Measurements from ENCODE around the gene ANXA7. TPM values are rescaled to one million over a fixed set of nuclear protein-coding genes. Genes with fewer than 3 reads are reported as not detected.

The ANXA7 gene
- 62.2 and 63.6 TPM in 2 replicates for total RNA-seq (2014; rRNA removed; shearing (Covaris generic))
- 66.7 and 84.1 TPM in 2 replicates for polyA plus RNA-seq (2015; cell fraction: cytosol; rRNA removed)
- 26.3 and 37.7 TPM in 2 replicates for polyA plus RNA-seq (2015; cell fraction: nucleus; rRNA removed)

DNA sequence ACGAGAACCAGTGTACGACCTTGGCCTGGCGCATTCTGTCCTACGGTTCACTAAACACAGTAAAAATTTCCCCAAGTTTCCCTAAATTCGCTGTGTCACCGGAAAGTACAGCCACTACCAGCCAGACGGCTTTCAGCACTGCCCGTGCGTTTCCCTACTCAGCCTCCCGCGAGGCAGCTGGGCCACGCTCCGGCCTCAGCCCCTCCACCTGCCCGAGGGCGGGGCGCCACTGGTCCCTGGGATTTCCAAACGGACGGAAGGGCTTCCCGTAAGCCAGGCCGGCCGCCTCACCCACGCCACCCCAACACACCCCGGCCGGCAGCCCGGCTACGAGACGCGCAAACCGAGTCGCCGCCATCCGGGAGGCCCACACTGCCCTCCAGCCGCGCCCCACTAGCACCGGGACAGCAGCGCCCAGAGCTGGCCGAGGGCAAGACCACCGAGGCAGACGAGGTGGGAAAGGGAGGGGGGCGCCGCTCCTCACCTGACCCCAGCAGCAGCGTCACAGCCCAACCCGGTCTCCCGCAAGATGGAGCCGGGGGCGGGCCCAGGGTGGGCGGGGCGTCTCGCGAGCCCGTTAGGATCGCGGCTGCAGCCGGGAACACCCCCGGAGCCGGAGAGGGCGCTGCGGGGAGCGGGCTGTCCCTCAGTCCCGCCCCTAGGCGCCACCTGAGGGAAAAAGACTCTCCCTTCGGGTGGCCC is at the start of gene ANXA7:
Gene ANXA7, minus strand, starts transcription at position 531 of the 702 bp plus-strand sequence. CDS start 13,202 bp downstream, outside the sequence.
- peak; percentile 79 for DNase-seq (ENCODE audit: low read depth, low spot score)
- in situ Hi-C loops (cut with HindIII; ENCODE audit: low pct_unique_long_range_greater_than_20kb, low sequenced_read_pairs), result no loop called here

DNA sequence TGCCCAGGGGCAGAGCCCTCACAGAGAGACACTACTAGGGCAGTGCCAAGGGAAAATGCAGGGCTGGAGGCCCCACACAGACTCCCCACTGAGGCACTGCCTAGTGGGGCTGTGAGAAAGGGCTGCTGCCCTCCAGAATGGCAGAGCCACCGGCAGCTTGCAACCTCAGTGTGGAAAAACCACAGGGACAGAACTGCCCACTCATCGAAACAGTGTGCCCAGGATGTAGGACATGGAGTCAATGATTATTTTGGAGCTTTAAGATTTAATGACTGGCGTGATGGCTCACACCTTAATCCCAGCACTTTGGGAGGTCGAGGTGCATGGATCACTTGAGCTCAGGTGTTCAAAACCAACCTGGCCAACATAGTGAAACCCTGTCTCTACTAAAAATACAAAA is 47.0 kb upstream of the ANXA7 start:
- in situ Hi-C loops (cut with HindIII; ENCODE audit: low pct_unique_long_range_greater_than_20kb, low sequenced_read_pairs), result no loop called here
- DNase-seq (ENCODE audit: low read depth, low spot score), result no peak

DNA sequence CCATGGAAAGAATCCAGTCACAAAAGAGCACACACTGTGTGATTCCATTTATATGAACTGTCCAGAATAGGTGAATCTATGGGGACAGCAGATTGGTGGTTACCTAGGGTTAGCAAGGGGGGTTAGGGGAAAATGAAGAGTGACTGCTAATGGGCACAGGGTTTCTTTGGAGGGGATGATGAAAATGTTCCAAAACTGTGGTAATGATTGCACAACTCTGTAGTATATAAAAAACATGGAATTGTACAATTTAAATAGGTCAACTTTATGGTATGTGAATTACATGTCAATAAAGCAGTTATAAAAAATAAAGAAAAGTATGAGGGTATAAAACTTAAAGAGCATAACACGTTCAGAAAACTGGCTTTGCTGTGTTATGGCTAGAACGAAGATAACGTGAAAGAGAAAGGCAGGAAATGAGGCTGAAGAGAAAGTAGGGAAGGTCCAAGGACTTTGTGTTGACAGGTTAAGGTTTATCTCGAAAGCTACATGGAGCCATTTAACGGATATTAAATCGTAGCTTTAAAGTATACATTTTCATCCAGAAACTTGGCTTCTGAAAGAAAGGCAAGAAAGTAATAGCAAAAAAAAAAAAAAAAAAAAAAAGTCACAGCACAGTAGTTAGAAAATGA is 45.9 kb upstream of the ANXA7 start:
- in situ Hi-C loops (cut with HindIII; ENCODE audit: low pct_unique_long_range_greater_than_20kb, low sequenced_read_pairs), result no loop called here
- peak; percentile 18 for DNase-seq (ENCODE audit: low read depth, low spot score)

DNA sequence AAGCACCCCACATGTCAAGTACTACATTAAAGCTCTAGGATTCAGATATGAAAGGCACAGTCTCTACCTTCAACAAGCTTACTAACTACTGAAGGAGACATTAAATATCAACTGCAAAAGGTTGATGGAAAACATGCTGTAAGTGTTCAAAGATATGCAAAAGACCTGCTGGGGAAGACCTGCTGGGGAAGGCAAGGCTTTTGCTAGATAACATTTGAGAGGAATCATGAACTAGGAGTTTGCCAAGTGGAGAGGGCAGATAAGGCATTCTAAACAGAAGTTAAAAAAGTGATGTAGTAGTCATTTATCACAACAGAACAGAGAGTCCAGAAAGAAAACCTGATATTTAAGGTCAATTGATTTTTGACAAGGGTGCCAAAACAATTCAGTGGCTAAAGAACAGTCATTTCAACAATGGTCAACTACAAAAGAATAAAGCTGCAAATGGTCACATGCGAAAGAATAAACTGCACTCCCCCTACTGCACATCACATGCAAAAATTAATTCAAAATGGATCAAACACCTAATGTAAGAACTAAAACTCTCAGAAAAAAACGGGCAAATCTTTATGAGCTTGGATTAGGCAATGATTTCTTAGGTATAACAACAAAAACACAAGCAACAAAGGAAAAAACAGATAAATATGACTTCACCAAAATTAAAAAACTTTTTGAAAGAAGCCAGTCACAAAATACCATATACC is 42.5 kb upstream of the ANXA7 start:
- DNase-seq (ENCODE audit: low read depth, low spot score), result no peak
- in situ Hi-C loops (cut with HindIII; ENCODE audit: low pct_unique_long_range_greater_than_20kb, low sequenced_read_pairs), result no loop called here

DNA sequence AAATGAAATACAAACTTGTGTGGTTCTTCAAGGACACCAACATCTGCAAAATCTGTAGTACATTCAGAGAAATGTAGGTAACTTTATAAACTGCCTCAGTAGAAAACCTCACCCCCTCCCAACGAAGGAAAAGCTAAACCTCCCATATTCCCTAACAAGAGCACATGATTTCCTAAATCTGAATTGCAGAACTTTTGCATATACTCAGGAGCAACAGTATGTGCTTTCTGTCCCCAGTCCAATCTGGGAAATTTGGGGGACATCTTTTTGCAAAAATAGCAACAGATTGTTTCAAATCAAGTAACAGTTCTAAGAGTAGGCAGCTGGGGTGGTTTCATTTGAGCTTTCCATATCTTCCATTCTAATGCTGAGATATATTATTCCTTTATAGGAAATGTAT is 35.3 kb upstream of the ANXA7 start:
- no peak for DNase-seq (ENCODE audit: low read depth, low spot score)
- in situ Hi-C loops (cut with HindIII; ENCODE audit: low pct_unique_long_range_greater_than_20kb, low sequenced_read_pairs), result no loop called here

DNA sequence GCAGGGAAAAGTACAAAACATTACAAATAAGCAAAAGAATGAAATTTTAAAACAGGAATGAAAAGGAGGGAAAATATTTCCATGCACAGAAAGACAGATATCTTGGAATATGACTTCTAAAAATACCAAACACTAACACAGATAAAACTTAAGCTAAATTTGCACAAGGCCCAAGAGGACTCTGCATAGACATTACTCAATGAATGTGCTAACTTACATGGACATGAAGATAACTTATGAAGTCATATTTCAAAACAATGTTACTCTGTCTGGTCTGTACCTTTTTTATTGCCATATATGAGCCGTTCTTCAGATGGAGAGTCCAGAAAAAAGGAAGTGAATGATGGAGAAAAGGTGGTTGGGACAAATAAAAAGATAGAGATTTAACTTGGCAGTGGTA is 34.5 kb upstream of the ANXA7 start:
- no peak for DNase-seq (ENCODE audit: low read depth, low spot score)
- in situ Hi-C loops (cut with HindIII; ENCODE audit: low pct_unique_long_range_greater_than_20kb, low sequenced_read_pairs), result no loop called here

DNA sequence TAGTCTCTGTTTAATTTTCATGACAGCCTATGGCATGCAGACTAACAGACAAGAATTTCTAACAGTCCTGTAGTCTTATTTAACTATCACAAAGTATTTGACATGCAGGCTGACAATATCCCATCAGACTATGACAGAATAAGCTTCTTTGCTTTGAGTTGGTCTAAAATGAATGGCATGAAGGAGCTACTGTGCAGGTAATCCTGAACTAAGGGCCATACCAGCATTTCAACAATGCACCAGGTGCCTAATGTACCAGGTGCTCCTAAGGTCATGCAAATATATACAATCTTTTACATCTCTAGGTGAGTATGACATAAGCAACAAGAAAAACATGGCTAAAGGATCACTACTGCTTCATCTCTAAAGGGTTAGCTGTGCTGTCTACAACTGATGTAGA is 33.1 kb upstream of the ANXA7 start:
- no peak for DNase-seq (ENCODE audit: low read depth, low spot score)

DNA sequence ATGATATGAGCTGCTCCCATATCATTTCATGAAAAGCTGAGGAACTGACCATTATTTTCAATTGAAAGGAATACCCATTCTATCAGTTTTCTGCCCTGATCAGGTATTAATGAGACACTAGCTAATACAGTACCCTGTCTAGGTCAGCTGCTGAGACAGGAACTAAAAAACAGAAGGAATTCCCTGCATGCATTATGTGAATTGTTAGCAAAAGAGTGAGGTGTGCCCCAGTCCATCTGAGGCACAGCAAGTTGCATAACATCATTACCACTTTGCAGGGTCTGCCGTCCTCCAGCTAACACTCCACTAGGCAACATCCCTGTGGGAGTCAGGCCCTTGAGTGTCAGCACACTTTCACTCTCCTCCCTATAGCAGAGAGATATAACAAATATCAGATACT is 30.6 kb upstream of the ANXA7 start:
- in situ Hi-C loops (cut with HindIII; ENCODE audit: low pct_unique_long_range_greater_than_20kb, low sequenced_read_pairs), result no loop called here
- no peak for DNase-seq (ENCODE audit: low read depth, low spot score)

More for the DNA sequence above, 33.1 kb upstream of the ANXA7 start:
- in situ Hi-C loops (cut with HindIII; ENCODE audit: low pct_unique_long_range_greater_than_20kb, low sequenced_read_pairs), result no loop called here

DNA sequence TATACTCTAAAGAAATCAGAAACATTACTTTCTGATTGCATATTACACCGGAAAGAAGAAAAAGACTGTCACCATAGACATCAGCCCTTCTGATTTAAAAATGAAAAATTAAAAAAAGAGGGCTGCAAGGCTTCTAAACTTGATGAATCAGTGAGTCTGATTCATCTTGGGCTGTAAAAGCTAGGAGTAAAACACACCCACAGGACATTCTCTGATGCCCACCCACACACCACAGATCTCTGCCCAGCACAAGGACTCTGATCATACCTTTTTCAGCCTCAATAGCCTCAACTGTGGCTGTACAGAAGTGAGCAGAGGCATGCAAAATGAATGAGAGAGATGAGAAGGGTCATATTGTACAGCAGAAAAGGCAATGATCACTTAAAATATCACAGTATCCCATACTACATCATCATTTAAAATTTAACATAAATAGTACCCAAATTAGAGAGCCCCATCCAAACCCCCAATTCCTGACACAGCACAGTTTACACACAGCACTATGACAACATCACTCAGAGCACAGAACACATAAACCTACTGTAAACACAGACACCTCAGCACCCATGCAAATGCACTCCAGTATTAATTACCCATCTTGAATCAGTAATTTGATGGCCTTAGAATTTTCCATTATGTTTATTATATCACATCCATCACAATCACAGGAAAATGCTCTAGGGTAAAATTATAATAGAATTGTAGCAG is 25.9 kb upstream of the ANXA7 start:
- DNase-seq (ENCODE audit: low read depth, low spot score), result no peak
- in situ Hi-C loops (cut with HindIII; ENCODE audit: low pct_unique_long_range_greater_than_20kb, low sequenced_read_pairs), result no loop called here

DNA sequence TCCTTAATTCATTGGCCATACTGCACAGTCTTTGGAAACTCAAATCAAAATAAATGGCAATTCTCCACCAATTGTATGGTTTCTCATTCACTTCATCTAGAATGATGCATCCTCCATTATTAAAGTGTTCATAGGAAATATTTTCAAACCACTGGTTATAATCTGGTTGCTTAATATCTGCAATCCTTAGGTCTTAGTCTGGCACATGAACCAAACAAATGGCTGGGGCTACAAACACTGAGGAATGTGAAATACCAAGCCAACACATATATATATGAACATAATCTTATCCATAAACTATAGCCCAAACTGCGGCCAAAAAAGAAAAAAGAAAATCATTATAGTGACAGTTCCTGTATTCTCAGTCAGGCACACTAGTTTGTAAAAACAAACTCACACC is 25.2 kb upstream of the ANXA7 start:
- in situ Hi-C loops (cut with HindIII; ENCODE audit: low pct_unique_long_range_greater_than_20kb, low sequenced_read_pairs), result no loop called here
- DNase-seq (ENCODE audit: low read depth, low spot score), result no peak

DNA sequence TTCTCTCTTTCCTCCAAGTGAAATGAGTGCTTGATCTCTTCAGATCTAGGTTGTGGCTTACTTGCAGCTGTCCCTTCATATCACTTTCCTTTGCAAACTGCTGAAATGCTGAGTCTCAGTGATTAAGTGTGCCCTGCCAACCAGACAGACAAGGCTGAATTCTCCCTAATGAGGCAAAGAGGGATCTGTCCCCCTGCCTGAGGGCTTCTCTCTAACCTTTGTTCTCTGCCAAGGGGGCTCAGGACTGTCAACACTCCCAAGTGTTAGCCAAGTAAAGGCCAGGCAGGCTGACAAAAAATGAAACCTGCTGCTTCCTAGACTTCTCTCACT is 19.6 kb upstream of the ANXA7 start, which contains the start of gene MSS51:
Gene MSS51, minus strand, starts transcription at position 24 of the 330 bp plus-strand sequence. CDS start 5,277 bp downstream, outside the sequence.
- no peak for DNase-seq (ENCODE audit: low read depth, low spot score)
- in situ Hi-C loops (cut with HindIII; ENCODE audit: low pct_unique_long_range_greater_than_20kb, low sequenced_read_pairs), result no loop called here

DNA sequence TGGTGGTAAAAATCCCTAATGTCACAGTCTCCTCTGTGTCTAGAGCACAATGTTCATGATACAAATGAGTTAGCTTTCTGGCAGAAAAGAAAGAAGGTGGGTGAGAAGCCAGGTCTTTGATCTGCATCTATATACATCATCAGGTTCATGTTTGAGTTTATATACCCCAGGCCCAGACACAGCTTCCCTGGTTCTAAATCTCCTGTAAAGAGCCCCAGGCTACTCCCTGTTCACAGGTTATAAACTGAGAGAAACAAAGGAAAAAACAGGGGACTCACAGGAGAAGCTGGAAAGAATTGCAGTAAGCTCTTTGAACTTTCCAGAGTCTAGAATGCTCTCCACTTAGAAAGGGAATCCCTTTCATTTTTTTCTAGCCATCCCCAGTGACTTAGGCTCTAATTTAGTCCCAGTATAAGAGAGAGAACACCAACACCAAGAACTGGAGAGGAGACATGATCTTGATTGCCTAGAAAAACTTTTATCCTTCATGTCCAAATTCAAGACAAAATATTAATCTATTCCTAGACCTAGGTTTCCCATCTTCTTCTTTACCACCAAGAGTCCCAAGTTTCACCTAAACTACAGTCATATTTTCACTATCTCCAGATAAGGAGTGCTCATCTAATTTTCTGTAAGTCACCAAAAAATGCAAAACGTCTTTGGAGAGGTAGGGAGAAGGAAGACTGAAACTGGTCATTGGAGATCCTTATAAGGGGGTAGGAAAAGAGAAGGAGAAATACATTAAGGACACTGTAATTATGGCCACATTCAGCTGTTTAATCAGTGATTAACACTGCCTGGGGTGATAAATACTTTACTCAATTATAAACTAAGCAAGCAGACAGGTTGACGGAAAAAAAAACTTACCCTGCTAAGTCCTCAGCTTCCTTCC is 19.0 kb upstream of the ANXA7 start:
- no peak for DNase-seq (ENCODE audit: low read depth, low spot score)
- in situ Hi-C loops (cut with HindIII; ENCODE audit: low pct_unique_long_range_greater_than_20kb, low sequenced_read_pairs), result no loop called here

DNA sequence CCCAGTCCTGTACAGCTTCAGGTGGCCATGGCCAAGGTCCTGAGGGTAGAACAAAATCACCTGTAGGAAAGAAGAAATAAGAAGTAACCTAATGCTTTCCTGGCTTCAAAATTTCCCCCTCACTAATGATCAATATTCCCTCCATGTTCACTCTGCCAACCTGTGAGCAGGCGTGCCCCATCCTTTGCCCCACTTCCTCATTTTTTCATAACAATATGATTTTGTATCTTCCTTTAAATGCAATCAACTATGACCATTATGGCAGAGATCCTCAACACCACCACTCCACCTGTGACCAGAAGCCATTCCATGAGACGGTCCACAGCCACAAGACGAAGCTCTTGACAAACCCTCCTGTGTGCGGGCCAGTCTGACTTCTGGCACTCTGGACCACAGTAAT is 12.5 kb upstream of the ANXA7 start:
- in situ Hi-C loops (cut with HindIII; ENCODE audit: low pct_unique_long_range_greater_than_20kb, low sequenced_read_pairs), result no loop called here
- DNase-seq (ENCODE audit: low read depth, low spot score), result no peak

DNA sequence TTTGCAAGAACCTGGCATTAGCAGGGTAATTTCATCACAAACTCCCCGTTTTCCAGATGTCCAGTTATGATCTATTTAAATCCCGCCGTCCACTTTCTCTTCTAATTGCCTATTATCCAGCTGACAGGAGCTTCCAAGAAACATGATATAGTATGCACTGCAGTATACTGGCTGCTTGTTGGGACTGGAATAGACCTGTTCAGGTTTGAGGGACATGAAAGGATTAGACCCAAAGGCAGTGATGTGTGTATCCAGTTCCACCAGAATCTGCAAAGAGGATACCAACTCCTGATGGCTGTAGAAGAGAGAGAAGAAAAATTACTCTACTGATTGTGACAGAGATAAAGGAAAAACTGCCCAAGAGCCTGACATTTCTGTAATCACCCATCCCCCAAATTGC is 10.6 kb upstream of the ANXA7 start:
- no peak for DNase-seq (ENCODE audit: low read depth, low spot score)
- in situ Hi-C loops (cut with HindIII; ENCODE audit: low pct_unique_long_range_greater_than_20kb, low sequenced_read_pairs), result no loop called here

DNA sequence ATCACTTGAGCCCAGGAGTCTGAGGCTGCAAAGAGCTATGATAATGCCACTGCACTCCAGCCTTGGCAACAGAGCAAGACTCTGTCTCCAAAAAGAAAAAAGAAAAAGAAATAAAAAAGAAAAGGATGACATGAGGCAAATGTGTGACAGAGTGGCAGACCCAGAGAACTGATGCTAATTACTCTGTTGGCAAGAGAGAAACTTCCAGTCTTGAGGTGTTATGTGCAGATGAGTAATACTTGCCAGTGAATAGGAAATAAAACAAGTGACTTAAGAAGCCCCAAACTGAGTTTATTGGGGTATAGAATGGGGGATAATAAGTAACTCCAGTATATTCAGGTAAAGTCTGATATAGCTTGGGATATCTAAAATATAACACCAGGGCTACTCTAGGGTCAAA is 9.5 kb upstream of the ANXA7 start:
- no peak for DNase-seq (ENCODE audit: low read depth, low spot score)
- in situ Hi-C loops (cut with HindIII; ENCODE audit: low pct_unique_long_range_greater_than_20kb, low sequenced_read_pairs), result no loop called here

DNA sequence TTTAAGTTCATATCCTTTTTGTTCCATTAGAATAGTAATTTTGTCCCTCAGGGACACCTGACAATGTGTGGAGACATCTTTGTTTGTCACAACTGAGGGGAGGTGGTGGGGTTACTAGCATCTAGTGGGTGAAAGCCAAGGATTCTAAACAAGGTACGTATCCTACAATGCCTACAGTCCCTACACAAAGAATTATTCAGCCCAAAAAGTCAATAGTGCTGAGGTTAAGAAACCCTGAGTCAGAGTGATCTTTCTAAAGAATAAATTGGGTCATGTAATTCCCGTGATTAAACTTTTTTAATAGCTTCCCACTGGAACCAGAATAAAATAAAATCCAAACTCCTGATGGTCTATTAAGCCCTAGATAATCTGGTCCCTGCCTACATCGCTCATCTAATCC is 2.7 kb upstream of the ANXA7 start:
- in situ Hi-C loops (cut with HindIII; ENCODE audit: low pct_unique_long_range_greater_than_20kb, low sequenced_read_pairs), result no loop called here
- no peak for DNase-seq (ENCODE audit: low read depth, low spot score)

DNA sequence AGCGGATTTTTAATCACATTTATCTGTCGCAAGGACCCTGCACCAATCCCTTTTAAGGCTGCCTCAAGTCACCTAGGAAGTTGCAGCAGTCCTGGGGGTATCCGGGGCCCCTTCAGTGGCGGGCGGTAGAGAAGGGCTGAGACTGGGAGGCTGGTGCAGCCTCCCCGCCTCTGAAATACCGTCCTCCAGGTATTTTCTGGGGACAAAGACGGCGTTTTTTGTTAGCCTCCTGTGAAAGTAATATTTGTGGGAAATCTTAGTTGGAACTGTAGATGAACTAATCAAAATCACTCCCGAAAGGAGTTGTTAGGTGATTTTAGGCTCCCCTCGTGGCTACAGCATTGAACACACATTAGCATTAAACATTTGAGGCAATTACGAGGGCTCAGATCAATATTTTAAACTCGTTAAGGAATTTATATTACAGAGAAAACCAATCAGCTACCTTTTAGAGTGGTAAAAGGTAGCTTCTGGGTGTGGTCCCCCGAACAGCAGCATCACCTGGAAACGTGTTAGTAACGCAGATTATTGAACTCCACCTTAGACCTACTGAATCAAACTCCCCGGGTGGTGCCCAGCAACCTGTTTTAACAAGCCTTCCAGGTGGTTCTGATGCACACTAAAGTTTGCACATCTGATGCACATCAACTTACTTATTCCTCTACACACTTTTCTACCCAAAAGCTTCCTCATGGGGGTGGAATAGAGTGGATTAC is 530 bp upstream of the ANXA7 start:
- DNase-seq (ENCODE audit: low read depth, low spot score), result no peak
- in situ Hi-C loops (cut with HindIII; ENCODE audit: low pct_unique_long_range_greater_than_20kb, low sequenced_read_pairs), result no loop called here

Measured in SK-MEL-5 (cell line).